Activated naive CD8-positive, alpha-beta T cell treated with anti-CD3 and anti-CD28 coated beads, Interleukin-2, amount 10 ng/mL, durations not matched to agents 7 days and 5 days (primary cell): ENCODE results near the gene MPZL1. TPM values are rescaled to one million over a fixed set of nuclear protein-coding genes. Genes with fewer than 3 reads are reported as not detected.
"Not testable (repeated sequence)": the region's sequence is repeated elsewhere in the genome, so short reads cannot be mapped to it uniquely, and the experiment has no call there.

Experiments
- ATAC-seq: fragments of 150-1000 bp; cut with Tn5 transposase; one replicate; pipeline ENCODE4 v1.10.0; 2021; ENCODE audit warnings: low read depth, moderate library complexity
- POLR2A ChIA-PET: fragments of 350-600 bp; sonication (Branson Sonifier 250); formaldehyde crosslinking; loops from one replicate; lab custom pipeline; 2021; ENCODE audit warnings: antibody characterized with exemption; lab: Charles Lee
- DNase-seq: peaks from one replicate; pipeline ENCODE4 v3.0.0; 2021
- H3K27ac Mint-ChIP-seq: one replicate; pipeline ENCODE4 v1.8.0; 2022; ENCODE audit warnings: mild to moderate bottlenecking, mixed read lengths
- H3K27me3 Mint-ChIP-seq: one replicate; pipeline ENCODE4 v1.8.0; 2022; ENCODE audit warnings: mild to moderate bottlenecking, moderate library complexity, mixed read lengths
- H3K36me3 Mint-ChIP-seq: one replicate; pipeline ENCODE4 v1.8.0; 2021; ENCODE audit warnings: mild to moderate bottlenecking, mixed read lengths
- H3K4me1 Mint-ChIP-seq: one replicate; pipeline ENCODE4 v1.8.0; 2021; ENCODE audit warnings: mixed read lengths
- H3K4me3 Mint-ChIP-seq: one replicate; pipeline ENCODE4 v1.8.0; 2022; ENCODE audit warnings: mild to moderate bottlenecking, moderate library complexity, mixed read lengths
- H3K9me3 Mint-ChIP-seq: one replicate; pipeline ENCODE4 v1.8.0; 2021; ENCODE audit warnings: mixed read lengths
- total RNA-seq, 2 experiments: library from RNA; stranded (reverse); gene quantifications; one replicate each; pipeline ENCODE4 v1.2.3, GENCODE V29; 2021

The MPZL1 gene
- total RNA-seq, 2 experiments from 2014 or later = 8.5 to 9.3 TPM

DNA sequence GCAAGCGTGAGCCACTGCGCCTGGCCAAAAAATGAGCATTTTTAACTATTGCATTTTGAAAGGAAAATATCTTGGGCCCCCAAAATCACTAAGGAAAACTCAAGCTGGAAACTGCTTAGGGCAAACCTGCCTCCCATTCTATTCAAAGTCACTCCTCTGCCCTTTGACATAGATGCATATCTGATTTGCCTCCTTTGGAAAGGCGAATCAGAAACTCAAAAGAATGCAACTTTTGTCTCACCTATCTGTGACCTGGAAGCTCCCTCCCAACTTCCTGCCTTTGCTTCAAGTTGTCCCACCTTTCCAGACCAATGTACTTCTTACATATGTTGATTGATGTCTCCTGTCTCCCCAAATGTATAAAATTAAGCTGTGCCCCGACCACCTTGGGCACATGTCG lies 108.9 kb downstream of the MPZL1 start:
- H3K9me3 Mint-ChIP-seq = not testable (repeated sequence)

DNA sequence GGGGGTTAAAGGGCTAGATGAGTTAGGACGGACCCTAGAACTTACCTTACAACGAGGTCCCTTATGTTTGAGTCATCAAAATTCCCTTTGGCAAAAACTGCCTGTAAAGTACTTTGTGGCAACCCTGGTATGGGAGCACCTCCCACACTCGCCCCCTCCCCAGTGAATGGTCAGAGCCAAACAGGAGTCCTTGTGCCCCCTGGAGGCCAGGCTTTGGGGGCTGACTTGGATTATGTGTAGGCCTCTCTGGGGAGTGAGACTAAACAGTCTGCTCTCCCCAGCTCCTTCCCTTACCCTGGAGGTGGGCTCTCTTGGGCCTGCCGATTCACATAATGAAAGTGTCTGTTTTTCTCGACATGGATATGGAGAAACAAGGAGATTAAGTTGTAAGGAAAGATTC lies 110.9 kb downstream of the MPZL1 start:
- H3K27me3 Mint-ChIP-seq = no peaks in the 10 kb centered on the region
- POLR2A ChIA-PET = no interaction called here

More for the DNA sequence above, 108.9 kb downstream of the MPZL1 start:
- H3K27ac Mint-ChIP-seq, DNase-seq, POLR2A ChIA-PET, H3K27me3 Mint-ChIP-seq, ATAC-seq, H3K4me3 Mint-ChIP-seq, H3K36me3 Mint-ChIP-seq, H3K4me1 Mint-ChIP-seq: not testable (repeated sequence)

DNA sequence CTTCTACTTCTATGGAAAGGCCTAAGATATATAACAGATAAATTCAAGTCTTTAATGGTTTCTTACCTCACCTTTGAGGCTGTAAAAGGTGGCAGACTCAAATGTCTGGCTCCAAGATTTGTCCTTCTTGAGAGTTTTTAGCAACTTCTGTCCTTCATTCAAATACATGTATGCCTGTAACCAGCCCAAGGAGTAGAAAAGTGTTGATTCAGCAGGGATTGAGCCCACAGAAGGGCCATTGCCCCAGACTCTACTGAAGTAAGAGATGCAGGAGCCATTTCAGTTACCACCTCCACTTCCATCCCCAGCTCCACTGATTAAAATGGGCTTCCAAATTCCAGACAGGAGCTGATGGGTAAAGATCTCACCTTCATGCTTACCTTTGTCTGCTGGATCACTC lies 112.1 kb downstream of the MPZL1 start:
- POLR2A ChIA-PET = no interaction called here
- Mint-ChIP-seq H3K4me3 (no peak overlapping the region), H3K9me3 (no peaks in the 10 kb centered on the region), H3K27me3 (peaks cover 2% of the 10 kb centered on the region), H3K36me3 (peaks cover 3% of the 10 kb centered on the region), H3K4me1 (peaks cover 12% of the 10 kb centered on the region), H3K27ac (no peak overlapping the region)
- DNase-seq = no peak
- ATAC-seq = no peak

More for the DNA sequence above, 110.9 kb downstream of the MPZL1 start:
- no peak for DNase-seq
- H3K4me3 Mint-ChIP-seq = no peak overlapping the region
- H3K27ac Mint-ChIP-seq = no peak overlapping the region
- ATAC-seq = no peak
- no peaks in the 10 kb centered on the region for H3K9me3 Mint-ChIP-seq
- H3K4me1 Mint-ChIP-seq = peaks cover 12% of the 10 kb centered on the region
- H3K36me3 Mint-ChIP-seq = peaks cover 3% of the 10 kb centered on the region

DNA sequence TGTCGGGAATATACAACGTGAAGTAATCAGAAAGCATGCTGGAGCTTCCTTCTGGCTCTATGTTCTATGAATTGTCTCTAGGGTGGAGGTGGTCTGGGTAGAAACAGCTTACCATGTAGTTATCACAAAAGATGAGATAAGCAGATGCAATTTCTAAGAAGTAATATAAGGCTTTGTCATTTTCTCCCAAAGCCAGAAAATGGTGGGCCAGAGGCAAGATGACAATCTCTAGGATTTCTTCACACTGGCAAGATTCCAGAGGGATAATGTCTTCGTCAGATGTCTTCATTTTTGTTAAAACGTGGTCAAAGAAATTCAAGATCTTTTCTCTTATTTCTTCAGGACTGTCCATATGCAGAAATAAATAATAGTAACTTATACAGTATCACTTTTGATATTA lies 114.4 kb downstream of the MPZL1 start:
- no peak for DNase-seq
- Mint-ChIP-seq H3K27ac (no peak overlapping the region), H3K4me1 (peaks cover 12% of the 10 kb centered on the region), H3K9me3 (no peaks in the 10 kb centered on the region), H3K36me3 (peaks cover 3% of the 10 kb centered on the region), H3K4me3 (no peak overlapping the region), H3K27me3 (peaks cover 6% of the 10 kb centered on the region)
- POLR2A ChIA-PET = no interaction called here
- ATAC-seq = no peak

DNA sequence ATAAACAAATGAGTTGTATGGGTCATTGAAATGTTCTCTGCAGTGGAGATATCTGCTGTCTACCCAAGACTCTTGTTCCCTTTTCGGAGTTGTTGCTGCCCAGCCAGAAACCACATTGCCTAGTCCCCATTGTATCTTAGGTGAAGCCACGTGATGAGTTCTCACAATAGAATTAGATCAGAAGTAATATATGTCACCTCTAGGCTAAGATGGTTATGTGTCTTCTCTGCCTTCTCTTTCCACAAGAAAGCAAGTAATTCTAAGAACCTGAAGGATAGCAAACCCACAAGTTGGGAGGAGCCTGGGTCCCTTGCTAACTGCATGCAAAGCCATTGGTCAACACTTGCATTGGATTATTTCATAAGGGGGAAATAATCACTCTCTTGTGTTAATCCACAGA lies 115.5 kb downstream of the MPZL1 start:
- Mint-ChIP-seq H3K4me3 (peak overlapping the region; percentile 55), H3K9me3 (no peaks in the 10 kb centered on the region), H3K27ac (no peak overlapping the region), H3K36me3 (peaks cover 3% of the 10 kb centered on the region), H3K27me3 (peaks cover 6% of the 10 kb centered on the region), H3K4me1 (peaks cover 12% of the 10 kb centered on the region)
- ATAC-seq (peak; percentile 88), DNase-seq (no peak)
- POLR2A ChIA-PET = no interaction called here

DNA sequence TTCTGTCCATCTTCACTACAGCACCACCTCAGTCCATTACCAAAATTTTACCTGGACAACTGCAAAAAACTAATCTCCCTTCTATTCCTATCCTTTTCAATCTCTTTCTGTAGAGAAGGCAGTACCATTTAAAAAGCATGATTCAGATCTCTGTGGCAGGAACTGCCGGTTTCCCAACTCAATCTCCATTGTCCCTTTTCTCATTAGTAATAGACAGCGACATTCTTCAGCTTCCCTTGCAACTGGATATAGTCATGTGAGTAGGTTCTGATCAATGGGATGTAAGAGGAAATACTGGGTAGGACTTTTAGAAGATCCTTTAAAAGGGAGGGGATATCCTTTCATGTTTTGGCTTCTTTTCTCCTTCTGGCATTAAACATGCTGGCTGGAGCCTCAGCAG lies 117.2 kb downstream of the MPZL1 start:
- no peak for ATAC-seq
- Mint-ChIP-seq H3K9me3 (no peaks in the 10 kb centered on the region), H3K4me1 (peaks cover 12% of the 10 kb centered on the region), H3K27ac (no peak overlapping the region), H3K36me3 (peaks cover 3% of the 10 kb centered on the region), H3K27me3 (peaks cover 6% of the 10 kb centered on the region), H3K4me3 (no peak overlapping the region)
- POLR2A ChIA-PET = no interaction called here
- no peak for DNase-seq

Other genes starting within 250 kb of the MPZL1 start
- gene CD247, start 203.5 kb upstream of the MPZL1 start, total RNA-seq = 100 to 1,000 TPM; 252 to 276 TPM
- gene CREG1, start 168.2 kb upstream of the MPZL1 start, total RNA-seq = 10 to 100 TPM in 1 of 2 experiments, 1 to 10 TPM in 1; 9.8 to 11.2 TPM
- gene RCSD1, start 91.8 kb upstream of the MPZL1 start, total RNA-seq = 100 to 1,000 TPM; 131 to 133 TPM
- gene ADCY10, start 192.2 kb downstream of the MPZL1 start, total RNA-seq = under 1 TPM; 0.20 to 0.42 TPM
- 10 to 100 TPM; 28.2 to 28.5 TPM for gene DCAF6, start 214.7 kb downstream of the MPZL1 start, total RNA-seq
- 10 to 100 TPM; 61.9 to 64.1 TPM for gene MPC2, start 215.1 kb downstream of the MPZL1 start, total RNA-seq